Tibial nerve (tissue), 4 donors: Measurements from ENCODE around the gene NTF4.
"Not testable (repeated sequence)": the region's sequence is repeated elsewhere in the genome, so short reads cannot be mapped to it uniquely, and the experiment has no call there.

Experiments used
- CTCF ChIP-seq, 5 experiments: fragments of 200-600 bp in 3 of 5; fragments of 450-650 bp in 2 of 5; sonication (generic) in 3 of 5; IDR thresholded peaks; one replicate each; pipeline ENCODE4 v1.5.1; 2016 to 2019; ENCODE audit warnings: antibody characterized with exemption in 5 of 5, mild to moderate bottlenecking in 3 of 5, moderate library complexity in 2 of 5
- EP300 ChIP-seq, 2 donors: sonication (generic); formaldehyde crosslinking; IDR thresholded peaks; one replicate each; pipeline ENCODE4 v1.6.1; 2017; ENCODE audit warnings: antibody characterized with exemption in 2 of 2, mild to moderate bottlenecking in 1 of 2

- not testable (repeated sequence) for TF ChIP-seq CTCF, EP300 (IDR thresholded peaks at IDR 0.05)
These were observed 21.1 kb downstream of the NTF4 start, which contains the start of gene CGB5 for GRCh38 chr19:49043548-49043947.
